Type B pancreatic cell (in vitro differentiated cells): ENCODE data around the gene MAP2K5. TPM values are rescaled to one million over a fixed set of nuclear protein-coding genes. Genes with fewer than 3 reads are reported as not detected.

ENCODE experiments used
- DNase-seq: peaks from one replicate; pipeline ENCODE4 v3.0.0; 2021; ENCODE audit warnings: mixed read lengths; ENCODE audit not compliant: unreplicated experiment; ENCODE audit errors: extremely low spot score
- H3K27ac Mint-ChIP-seq: 2 replicates; pipeline ENCODE4 v1.8.0; 2021; ENCODE audit warnings: mild to moderate bottlenecking, mixed read lengths
- H3K27me3 Mint-ChIP-seq: 2 replicates; pipeline ENCODE4 v1.8.0; 2021; ENCODE audit warnings: mixed read lengths
- H3K36me3 Mint-ChIP-seq: 2 replicates; pipeline ENCODE4 v1.8.0; 2021; ENCODE audit warnings: mixed read lengths
- H3K4me1 Mint-ChIP-seq: one replicate; pipeline ENCODE4 v1.8.0; 2021; ENCODE audit warnings: mixed read lengths; ENCODE audit not compliant: unreplicated experiment
- H3K4me3 Mint-ChIP-seq: 2 replicates; pipeline ENCODE4 v1.8.0; 2021; ENCODE audit warnings: mild to moderate bottlenecking, mixed read lengths
- H3K9me3 Mint-ChIP-seq: 2 replicates; pipeline ENCODE4 v1.8.0; 2021; ENCODE audit warnings: mixed read lengths
- total RNA-seq: library from RNA; stranded (reverse); gene quantifications from 2 replicates; pipeline ENCODE4 v1.2.1, GENCODE V29; 2021; ENCODE audit warnings: low replicate concordance
- TF ChIP-seq, protein P1 (sequence below): fragments of 200-600 bp; sonication (generic); conservative IDR thresholded peaks from 2 replicates; pipeline ENCODE4 v1.5.0; 2021; ENCODE audit warnings: antibody characterized with exemption, mild to moderate bottlenecking

Gene MAP2K5
- total RNA-seq, 1 donor from 2014 or later = 21.8 TPM

DNA sequence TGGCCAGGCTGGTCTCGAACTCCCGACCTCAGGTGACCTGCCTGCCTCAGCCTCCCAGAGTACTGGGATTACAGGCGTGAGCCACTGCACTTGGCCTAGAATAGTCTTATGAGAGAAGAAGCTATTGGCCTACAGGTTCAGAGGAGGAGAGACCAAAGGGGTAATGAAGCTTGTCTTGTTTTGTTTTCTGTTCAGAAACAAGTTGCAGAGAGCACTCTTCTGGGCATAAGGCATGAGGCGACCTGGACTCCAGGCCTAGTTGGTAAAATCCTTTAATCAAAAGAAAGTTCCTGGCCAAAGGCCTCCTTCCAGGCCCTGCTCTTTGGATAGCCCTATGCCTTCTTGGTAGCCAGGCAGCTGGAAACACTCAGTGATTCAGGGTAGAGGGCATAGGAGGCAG lies 195.6 kb downstream of the MAP2K5 start:
- Mint-ChIP-seq H3K27ac (peak overlapping the region; percentile 30), H3K36me3 (no peaks in the 10 kb centered on the region), H3K9me3 (no peaks in the 10 kb centered on the region), H3K4me1 (peaks cover 11% of the 10 kb centered on the region), H3K27me3 (no peaks in the 10 kb centered on the region), H3K4me3 (no peak overlapping the region)
- DNase-seq = no peak
- TF ChIP-seq, protein P1, sequence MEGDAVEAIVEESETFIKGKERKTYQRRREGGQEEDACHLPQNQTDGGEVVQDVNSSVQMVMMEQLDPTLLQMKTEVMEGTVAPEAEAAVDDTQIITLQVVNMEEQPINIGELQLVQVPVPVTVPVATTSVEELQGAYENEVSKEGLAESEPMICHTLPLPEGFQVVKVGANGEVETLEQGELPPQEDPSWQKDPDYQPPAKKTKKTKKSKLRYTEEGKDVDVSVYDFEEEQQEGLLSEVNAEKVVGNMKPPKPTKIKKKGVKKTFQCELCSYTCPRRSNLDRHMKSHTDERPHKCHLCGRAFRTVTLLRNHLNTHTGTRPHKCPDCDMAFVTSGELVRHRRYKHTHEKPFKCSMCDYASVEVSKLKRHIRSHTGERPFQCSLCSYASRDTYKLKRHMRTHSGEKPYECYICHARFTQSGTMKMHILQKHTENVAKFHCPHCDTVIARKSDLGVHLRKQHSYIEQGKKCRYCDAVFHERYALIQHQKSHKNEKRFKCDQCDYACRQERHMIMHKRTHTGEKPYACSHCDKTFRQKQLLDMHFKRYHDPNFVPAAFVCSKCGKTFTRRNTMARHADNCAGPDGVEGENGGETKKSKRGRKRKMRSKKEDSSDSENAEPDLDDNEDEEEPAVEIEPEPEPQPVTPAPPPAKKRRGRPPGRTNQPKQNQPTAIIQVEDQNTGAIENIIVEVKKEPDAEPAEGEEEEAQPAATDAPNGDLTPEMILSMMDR = no peak

DNA sequence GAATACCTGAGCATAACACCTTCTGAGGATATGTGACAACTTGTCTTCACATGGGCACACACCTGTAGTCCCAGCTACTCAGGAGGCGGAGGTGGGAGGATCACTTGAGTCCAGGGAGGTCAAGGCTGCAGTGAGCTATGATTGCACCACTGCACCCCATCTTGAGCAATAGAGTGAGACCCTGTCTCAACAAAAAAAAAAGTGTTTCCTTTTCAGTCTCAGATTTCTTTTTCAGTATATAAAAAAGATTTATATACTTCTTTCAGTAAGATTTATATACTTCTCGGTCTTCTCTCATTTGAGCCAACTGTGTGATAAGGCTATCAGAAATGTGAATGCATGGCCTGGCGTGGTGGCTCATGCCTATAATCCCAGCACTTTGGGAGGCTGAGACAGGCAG lies 197.9 kb downstream of the MAP2K5 start:
- no peak overlapping the region for H3K4me3 Mint-ChIP-seq
- DNase-seq = no peak
- H3K36me3 Mint-ChIP-seq = no peaks in the 10 kb centered on the region
- no peaks in the 10 kb centered on the region for H3K9me3 Mint-ChIP-seq
- H3K27ac Mint-ChIP-seq = no peak overlapping the region
- H3K27me3 Mint-ChIP-seq = no peaks in the 10 kb centered on the region
- TF ChIP-seq, protein P1 = no peak
- H3K4me1 Mint-ChIP-seq = peaks cover 20% of the 10 kb centered on the region

DNA sequence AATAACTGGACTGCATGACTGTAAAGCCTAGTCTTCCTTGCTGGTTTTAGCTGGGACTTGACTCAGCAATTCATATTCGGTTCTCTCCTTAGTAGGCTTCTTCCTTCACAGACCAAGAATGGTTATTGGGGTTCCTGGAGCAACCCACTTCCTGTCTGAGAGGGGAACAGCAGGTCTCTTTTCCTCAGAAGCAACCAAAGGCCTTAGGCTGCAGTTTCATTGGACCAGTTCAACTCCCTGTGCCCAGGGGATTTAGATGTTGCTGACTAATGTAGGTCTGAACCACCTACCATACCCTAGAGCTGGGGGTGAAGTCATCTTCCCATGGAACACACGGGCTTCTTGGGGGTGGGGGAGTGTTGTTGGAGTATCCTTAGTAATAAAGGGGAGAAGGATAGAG lies 198.8 kb downstream of the MAP2K5 start:
- DNase-seq = no peak
- Mint-ChIP-seq H3K9me3 (no peaks in the 10 kb centered on the region), H3K27ac (no peak overlapping the region), H3K4me1 (peaks cover 22% of the 10 kb centered on the region), H3K36me3 (no peaks in the 10 kb centered on the region), H3K4me3 (no peak overlapping the region), H3K27me3 (no peaks in the 10 kb centered on the region)
- TF ChIP-seq, protein P1 = no peak

DNA sequence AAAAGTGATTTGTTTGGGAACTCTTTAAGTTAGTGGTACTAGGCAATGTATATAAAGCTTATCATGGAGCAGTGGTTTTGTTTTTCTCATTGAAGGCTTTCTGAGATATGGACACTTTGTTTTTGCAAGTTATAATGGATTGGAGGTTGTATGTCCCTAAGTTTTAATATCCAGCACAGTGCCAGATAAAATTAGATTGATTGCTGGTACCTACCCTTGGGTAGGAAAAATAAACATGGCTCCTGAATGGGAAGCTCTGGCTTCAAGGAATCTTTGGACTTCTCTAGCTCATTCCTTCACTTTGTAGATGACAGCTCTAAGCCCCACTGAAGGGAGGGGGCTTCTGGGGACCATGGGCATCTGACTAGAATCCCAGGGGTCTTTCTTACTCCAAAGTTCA lies 201.1 kb downstream of the MAP2K5 start:
- DNase-seq = no peak
- no peaks in the 10 kb centered on the region for H3K36me3 Mint-ChIP-seq
- no peak overlapping the region for H3K4me3 Mint-ChIP-seq
- peaks cover 26% of the 10 kb centered on the region for H3K4me1 Mint-ChIP-seq
- no peak overlapping the region for H3K27ac Mint-ChIP-seq
- TF ChIP-seq, protein P1 = no peak
- H3K9me3 Mint-ChIP-seq = no peaks in the 10 kb centered on the region
- H3K27me3 Mint-ChIP-seq = no peaks in the 10 kb centered on the region

DNA sequence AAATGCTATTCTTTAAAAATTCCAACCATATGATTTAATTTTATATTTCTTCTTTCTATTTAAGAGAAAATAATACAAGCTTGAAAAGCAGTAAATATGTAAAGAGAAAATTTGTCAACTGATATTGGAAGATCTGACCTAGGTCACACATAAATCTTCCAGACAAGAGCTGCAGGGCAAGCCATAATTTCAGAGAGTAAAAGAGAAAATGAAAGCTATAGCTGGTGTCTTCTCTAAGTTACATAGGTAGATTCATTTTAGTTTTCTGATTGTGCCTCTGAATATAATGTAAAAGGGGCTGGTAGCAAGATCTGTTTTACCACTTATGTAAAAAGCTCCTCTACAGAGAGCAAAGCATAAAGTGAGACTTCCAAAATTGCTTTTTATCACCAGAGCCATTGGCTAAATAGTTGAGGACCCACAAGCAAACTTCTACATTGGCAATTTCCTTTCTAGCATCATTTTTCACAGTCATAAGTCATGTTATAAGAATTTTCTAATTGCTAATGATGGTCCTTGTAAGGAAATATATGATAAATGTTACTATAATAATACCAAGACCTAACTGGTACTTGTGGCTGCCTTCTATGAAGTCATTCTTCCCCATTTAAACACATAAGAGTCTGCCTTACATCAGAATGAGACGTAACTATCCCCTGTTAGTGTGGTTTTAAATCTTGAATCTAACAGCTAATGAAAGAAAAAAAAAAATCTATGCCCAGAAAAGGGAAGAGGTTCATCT lies 202.0 kb downstream of the MAP2K5 start:
- H3K27me3 Mint-ChIP-seq = no peaks in the 10 kb centered on the region
- TF ChIP-seq, protein P1 = no peak
- H3K36me3 Mint-ChIP-seq = no peaks in the 10 kb centered on the region
- H3K27ac Mint-ChIP-seq = peak overlapping the region; percentile 75
- peaks cover 26% of the 10 kb centered on the region for H3K4me1 Mint-ChIP-seq
- no peaks in the 10 kb centered on the region for H3K9me3 Mint-ChIP-seq
- DNase-seq = no peak
- H3K4me3 Mint-ChIP-seq = peak overlapping the region; percentile 27
